A673 (cell line): Measurements from ENCODE around the gene SAFB2. TPM values are rescaled to one million over a fixed set of nuclear protein-coding genes. Genes with fewer than 3 reads are reported as not detected.

Source experiments
- BruUV-seq: library from RNA; stranded (reverse); fragments of 400-500 nt; replicated peaks from 2 replicates; lab custom pipeline; 2021; lab: Mats Ljungman, UMichigan
- CTCF ChIA-PET: fragments of 300-600 bp; sonication (Branson Sonifier 250); formaldehyde crosslinking; loops from one replicate; lab custom pipeline; 2022; ENCODE audit warnings: antibody characterized with exemption; lab: Charles Lee
- POLR2A ChIA-PET: fragments of 300-600 bp; sonication (Branson Sonifier 250); formaldehyde crosslinking; loops from one replicate; lab custom pipeline; 2022; ENCODE audit warnings: antibody characterized with exemption; ENCODE audit not compliant: low non-redundant PET; lab: Charles Lee
- DNase-seq: peaks from one replicate; pipeline ENCODE4 v3.0.0-alpha.2; 2015; ENCODE audit warnings: low spot score
- H3K27ac ChIP-seq: fragments of 200-600 bp; sonication (generic); 2 replicates; pipeline ENCODE4 v1.5.1; 2016; ENCODE audit warnings: mixed run types, low read depth, mild to moderate bottlenecking, mixed read lengths, antibody characterized with exemption, low read length; ENCODE audit not compliant: poor library complexity, severe bottlenecking
- H3K27me3 ChIP-seq: fragments of 200-600 bp; sonication (generic); replicated peaks from 2 replicates; pipeline ENCODE4 v1.6.1; 2017; ENCODE audit warnings: mixed run types, low read depth, mild to moderate bottlenecking, mixed read lengths, antibody characterized with exemption, low read length; ENCODE audit not compliant: insufficient read depth, poor library complexity
- H3K36me3 ChIP-seq: fragments of 200-600 bp; sonication (generic); 2 replicates; pipeline ENCODE4 v1.6.1; 2016; ENCODE audit warnings: mixed run types, mild to moderate bottlenecking, mixed read lengths, antibody characterized with exemption, low read length; ENCODE audit not compliant: insufficient read depth, poor library complexity, severe bottlenecking
- H3K4me1 ChIP-seq: fragments of 200-600 bp; sonication (generic); 2 replicates; pipeline ENCODE4 v1.6.1; 2017; ENCODE audit warnings: mixed run types, mild to moderate bottlenecking, mixed read lengths, antibody characterized with exemption, low read length; ENCODE audit not compliant: insufficient read depth, poor library complexity, severe bottlenecking
- H3K4me3 ChIP-seq: fragments of 200-600 bp; sonication (generic); 2 replicates; pipeline ENCODE4 v1.5.1; 2016; ENCODE audit warnings: low read depth, mixed run types, mild to moderate bottlenecking, mixed read lengths, low read length; ENCODE audit not compliant: poor library complexity, severe bottlenecking
- H3K9me3 ChIP-seq: fragments of 200-600 bp; sonication (generic); 2 replicates; pipeline ENCODE4 v1.6.1; 2016; ENCODE audit warnings: mixed run types, low read depth, mild to moderate bottlenecking, mixed read lengths, antibody characterized with exemption, low read length; ENCODE audit not compliant: poor library complexity, severe bottlenecking
- EZH2 ChIP-seq: fragments of 200-600 bp; sonication (generic); IDR thresholded peaks from 2 replicates; pipeline ENCODE4 v1.6.1; 2017; ENCODE audit warnings: borderline replicate concordance, low read depth, mild to moderate bottlenecking, mixed read lengths, antibody characterized with exemption, low read length; ENCODE audit not compliant: poor library complexity, severe bottlenecking
- intact Hi-C: fragments of 100-400 bp; cut with micrococcal nuclease; formaldehyde crosslinking; loops from one replicate; pipeline ENCODE4 v1.10.0; 2022; ENCODE audit not compliant: unreplicated experiment
- total RNA-seq: library from RNA; stranded (reverse); gene quantifications from 2 replicates; pipeline ENCODE4 v1.2.3, GENCODE V29; 2021
- TF ChIP-seq, protein P1 (sequence below): fragments of 300-800, 200-600 bp; sonication (generic); conservative IDR thresholded peaks from 2 replicates; pipeline ENCODE4 v1.5.1; 2017; ENCODE audit warnings: low read depth, mild to moderate bottlenecking, antibody characterized with exemption, low read length, moderate library complexity, mixed read lengths

SAFB2 gene
- total RNA-seq, 1 experiment from 2014 or later = 153 TPM

DNA sequence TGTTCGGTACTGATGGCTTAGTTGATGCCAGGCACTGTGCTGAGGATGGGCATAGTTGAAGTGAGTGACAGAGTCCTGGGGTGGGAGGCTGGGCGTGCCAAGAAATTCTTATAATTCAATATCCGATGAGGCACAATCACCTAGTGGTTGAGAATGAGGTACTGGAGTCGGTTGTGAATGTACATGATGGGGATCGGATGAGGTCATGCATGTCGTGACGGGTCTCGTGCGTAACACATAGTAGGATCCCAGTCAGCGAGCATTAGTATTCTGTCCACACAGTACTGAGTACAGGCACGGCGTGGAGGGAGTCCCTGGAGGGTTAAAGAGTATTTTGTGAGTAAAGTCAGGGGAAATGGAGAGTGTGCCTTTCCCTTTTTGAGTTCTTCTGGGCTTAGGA lies 3.1 kb upstream of the SAFB2 start:
- H3K27ac ChIP-seq = no peak overlapping the region
- H3K9me3 ChIP-seq = no peaks in the 10 kb centered on the region
- no peaks in the 10 kb centered on the region for H3K27me3 ChIP-seq
- H3K4me3 ChIP-seq = peak overlapping the region; percentile 100
- intact Hi-C loops = no loop called here
- BruUV-seq = no TSS peak
- no peak for TF ChIP-seq EZH2
- TF ChIP-seq, protein P1, sequence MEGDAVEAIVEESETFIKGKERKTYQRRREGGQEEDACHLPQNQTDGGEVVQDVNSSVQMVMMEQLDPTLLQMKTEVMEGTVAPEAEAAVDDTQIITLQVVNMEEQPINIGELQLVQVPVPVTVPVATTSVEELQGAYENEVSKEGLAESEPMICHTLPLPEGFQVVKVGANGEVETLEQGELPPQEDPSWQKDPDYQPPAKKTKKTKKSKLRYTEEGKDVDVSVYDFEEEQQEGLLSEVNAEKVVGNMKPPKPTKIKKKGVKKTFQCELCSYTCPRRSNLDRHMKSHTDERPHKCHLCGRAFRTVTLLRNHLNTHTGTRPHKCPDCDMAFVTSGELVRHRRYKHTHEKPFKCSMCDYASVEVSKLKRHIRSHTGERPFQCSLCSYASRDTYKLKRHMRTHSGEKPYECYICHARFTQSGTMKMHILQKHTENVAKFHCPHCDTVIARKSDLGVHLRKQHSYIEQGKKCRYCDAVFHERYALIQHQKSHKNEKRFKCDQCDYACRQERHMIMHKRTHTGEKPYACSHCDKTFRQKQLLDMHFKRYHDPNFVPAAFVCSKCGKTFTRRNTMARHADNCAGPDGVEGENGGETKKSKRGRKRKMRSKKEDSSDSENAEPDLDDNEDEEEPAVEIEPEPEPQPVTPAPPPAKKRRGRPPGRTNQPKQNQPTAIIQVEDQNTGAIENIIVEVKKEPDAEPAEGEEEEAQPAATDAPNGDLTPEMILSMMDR = no peak
- POLR2A ChIA-PET = no interaction called here
- H3K36me3 ChIP-seq = peaks cover 60% of the 10 kb centered on the region
- CTCF ChIA-PET = no interaction called here
- no peak for DNase-seq
- H3K4me1 ChIP-seq = peaks cover 30% of the 10 kb centered on the region

DNA sequence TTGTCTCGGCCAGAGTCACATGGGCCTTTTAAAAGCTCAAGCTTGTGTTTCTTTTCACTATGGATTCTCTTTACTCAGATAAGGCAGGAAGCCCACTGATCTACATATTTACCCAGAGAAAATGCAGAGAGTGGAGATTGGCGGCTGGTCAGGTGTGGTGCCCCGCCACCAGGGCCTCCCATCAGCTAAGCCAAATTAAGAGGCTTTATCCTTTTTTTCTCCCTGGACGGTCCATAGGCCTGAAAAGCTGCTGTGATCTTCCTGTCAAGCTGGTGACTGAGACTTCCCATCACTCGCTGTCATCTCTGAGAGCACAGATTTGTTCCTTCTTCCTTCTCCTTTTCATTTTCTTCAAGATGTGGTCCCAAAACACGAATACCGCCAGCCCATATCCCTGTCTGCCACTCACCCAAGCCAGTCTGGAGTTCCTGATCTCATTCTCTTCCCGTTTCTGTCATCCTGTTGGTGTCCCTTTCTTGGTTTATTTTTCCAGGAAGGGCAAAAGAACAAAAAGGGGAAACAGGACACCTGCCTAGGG lies 2.2 kb upstream of the SAFB2 start:
- BruUV-seq = TSS peak; percentile 35
- Histone ChIP-seq H3K27ac (peak overlapping the region; percentile 96), H3K36me3 (peaks cover 64% of the 10 kb centered on the region), H3K4me3 (peak overlapping the region; percentile 100), H3K27me3 (no peaks in the 10 kb centered on the region), H3K4me1 (peaks cover 36% of the 10 kb centered on the region), H3K9me3 (no peaks in the 10 kb centered on the region)
- no peak for TF ChIP-seq EZH2
- CTCF ChIA-PET = interaction anchor here (0.7 kb wide), 1 partner anchor 28 kb away, joined by 6 read pairs; no protein-coding TSS in a partner anchor
- DNase-seq = no peak
- intact Hi-C loops = no loop called here
- POLR2A ChIA-PET = no interaction called here

GRCh38 chr19:5624018-5624663 lies 1.6 kb upstream of the SAFB2 start:
- BruUV-seq = no TSS peak
- POLR2A ChIA-PET = interaction anchor here (0.7 kb wide), 1 partner anchor 59 kb away, joined by 7 read pairs; no protein-coding TSS in a partner anchor
- TF ChIP-seq, protein P1 = no peak
- TF ChIP-seq EZH2 = no peak

More at GRCh38 chr19:5624018-5624663, 1.6 kb upstream of the SAFB2 start:
- H3K27ac ChIP-seq = peak overlapping the region; percentile 96
- H3K9me3 ChIP-seq = no peaks in the 10 kb centered on the region
- peaks cover 64% of the 10 kb centered on the region for H3K36me3 ChIP-seq
- intact Hi-C loops = no loop called here
- peak; percentile 44 for DNase-seq
- CTCF ChIA-PET = interaction anchor here (0.7 kb wide), 1 partner anchor 29 kb away, joined by 6 read pairs; no protein-coding TSS in a partner anchor
- peaks cover 36% of the 10 kb centered on the region for H3K4me1 ChIP-seq
- H3K4me3 ChIP-seq = peak overlapping the region; percentile 100
- H3K27me3 ChIP-seq = no peaks in the 10 kb centered on the region
